ENCODE results near the gene VIM. TPM values are rescaled to one million over a fixed set of nuclear protein-coding genes. Genes with fewer than 3 reads are reported as not detected.
A peak's percentile ranks its signal among the peaks of the same experiment; 100 is the strongest.

VIM gene
- total RNA-seq, 1 experiment from 2014 or later: 7.2 TPM

DNA sequence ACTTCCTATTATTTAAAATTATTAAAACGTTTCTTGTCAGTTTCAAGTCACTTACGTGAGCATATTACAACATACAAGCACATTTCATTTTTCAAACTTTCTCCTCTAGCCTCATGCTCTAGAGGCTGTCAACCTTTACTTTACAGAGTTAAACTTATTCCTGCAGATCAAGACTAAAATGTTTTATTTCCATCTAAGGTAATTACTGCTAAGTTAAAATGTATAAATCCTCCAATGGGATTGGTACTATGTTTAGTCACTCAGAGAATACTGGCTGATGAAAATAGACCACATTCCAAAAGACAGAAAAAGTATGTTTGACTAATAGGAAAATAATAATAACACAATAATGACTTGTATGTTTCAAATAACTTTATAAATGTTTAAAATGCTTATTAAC, 18.2 kb upstream of the VIM start:
- Histone ChIP-seq H3K27ac (ENCODE audit: low read depth, low read length) (no peak overlapping the region), H3K9me3 (ENCODE audit: control insufficient read depth in 1 of 2, insufficient read depth in 1 of 2, low read depth in 1 of 2, low read length in 2 of 2) (no peaks in the 10 kb centered on the region), H3K79me2 (ENCODE audit: insufficient read depth, low read length) (no peaks in the 10 kb centered on the region), H3K9me2 (ENCODE audit: insufficient read depth) (no peaks in the 10 kb centered on the region), H3K4me1 (ENCODE audit: control insufficient read depth in 1 of 2, insufficient read depth in 2 of 2, low read length in 2 of 2) (peaks cover 5 to 12% of the 10 kb centered on the region in 2 experiments; a peak in 3 of 4 replicates), H3K9ac (ENCODE audit: low read length) (no peak overlapping the region), H3K4me2 (ENCODE audit: low read length) (no peak overlapping the region), H4K20me1 (ENCODE audit: insufficient read depth) (no peaks in the 10 kb centered on the region), H3K4me3 (replicated peaks in 1 of 2; ENCODE audit: low read depth in 1 of 2, low read length in 2 of 2) (no peak overlapping the region), H3K27me3 (ENCODE audit: insufficient read depth, low read length) (no peaks in the 10 kb centered on the region), H3K36me3 (ENCODE audit: control insufficient read depth in 1 of 2, insufficient read depth in 2 of 2, low read length in 2 of 2) (no peaks in the 10 kb centered on the region), H2AFZ (ENCODE audit: low read depth, low read length, poor library complexity, severe bottlenecking) (peak overlapping the region; percentile 67)
- intact Hi-C loops (cut with micrococcal nuclease): no loop called here
- DNase-seq (ENCODE audit: low read depth, low spot score) (no peak), ATAC-seq (no peak)
- RAD21 ChIA-PET (ENCODE audit: low non-redundant PET in 1 of 2, low total read pairs in 2 of 2, uncharacterized antibody in 2 of 2, unreplicated experiment in 2 of 2): no interaction called here
- CTCF ChIA-PET: no interaction called here
- POLR2A ChIA-PET: no interaction called here
- TF ChIP-seq TCF7L2 (IDR thresholded peaks at IDR 0.05; ENCODE audit: borderline replicate concordance, extremely low read depth, insufficient read depth, insufficient read length): no peak
- TF ChIP-seq FOSL1 (IDR thresholded peaks at IDR 0.05; ENCODE audit: low read depth): no peak
- no TSS peak for BruUV-seq (replicated peaks)

GRCh38 chr10:17210361-17210760, 17.7 kb upstream of the VIM start:
- POLR2A ChIA-PET: interaction anchor here (1.0 kb wide), 1 partner anchor 318 kb away, joined by 3 read pairs; no protein-coding TSS in a partner anchor

More at GRCh38 chr10:17210361-17210760, 17.7 kb upstream of the VIM start:
- Histone ChIP-seq H3K9me2 (ENCODE audit: insufficient read depth) (no peaks in the 10 kb centered on the region), H3K27ac (ENCODE audit: low read depth, low read length) (no peak overlapping the region), H3K79me2 (ENCODE audit: insufficient read depth, low read length) (no peaks in the 10 kb centered on the region), H3K4me1 (ENCODE audit: control insufficient read depth in 1 of 2, insufficient read depth in 2 of 2, low read length in 2 of 2) (peaks cover 9 to 16% of the 10 kb centered on the region in 2 experiments), H3K4me2 (ENCODE audit: low read length) (no peak overlapping the region), H3K27me3 (ENCODE audit: insufficient read depth, low read length) (no peaks in the 10 kb centered on the region), H4K20me1 (ENCODE audit: insufficient read depth) (no peaks in the 10 kb centered on the region), H3K9me3 (ENCODE audit: control insufficient read depth in 1 of 2, insufficient read depth in 1 of 2, low read depth in 1 of 2, low read length in 2 of 2) (no peaks in the 10 kb centered on the region), H3K9ac (ENCODE audit: low read length) (no peak overlapping the region), H3K4me3 (replicated peaks in 1 of 2; ENCODE audit: low read depth in 1 of 2, low read length in 2 of 2) (no peak overlapping the region), H2AFZ (ENCODE audit: low read depth, low read length, poor library complexity, severe bottlenecking) (no peak overlapping the region), H3K36me3 (ENCODE audit: control insufficient read depth in 1 of 2, insufficient read depth in 2 of 2, low read length in 2 of 2) (no peaks in the 10 kb centered on the region)
- intact Hi-C loops (cut with micrococcal nuclease): no loop called here
- no peak for TF ChIP-seq YY1 (IDR thresholded peaks at IDR 0.05; ENCODE audit: extremely low read depth, insufficient replicate concordance, low read depth, low read length)
- no peak for TF ChIP-seq POLR2A (IDR thresholded peaks at IDR 0.05; ENCODE audit: borderline replicate concordance, extremely low read depth, insufficient read depth, insufficient read length)
- TF ChIP-seq JUND (IDR thresholded peaks at IDR 0.05): no peak
- TF ChIP-seq SP1 (IDR thresholded peaks at IDR 0.05; ENCODE audit: low read depth): no peak
- TF ChIP-seq SIN3A (IDR thresholded peaks at IDR 0.05; ENCODE audit: low read depth): no peak
- TF ChIP-seq ZNF274 (IDR thresholded peaks at IDR 0.05; ENCODE audit: low read depth, low read length): no peak
- no peak for TF ChIP-seq EZH2phosphoT487 (IDR thresholded peaks at IDR 0.05; ENCODE audit: borderline replicate concordance)
- CTCF ChIA-PET: no interaction called here
- no TSS peak for BruUV-seq (replicated peaks)
- DNase-seq (ENCODE audit: low read depth, low spot score) (no peak), ATAC-seq (no peak)
- RAD21 ChIA-PET (ENCODE audit: low non-redundant PET in 1 of 2, low total read pairs in 2 of 2, uncharacterized antibody in 2 of 2, unreplicated experiment in 2 of 2): no interaction called here

Data from HCT116 (cell line).